MM.1S (cell line): ENCODE measurements around the gene RB1.

ENCODE experiments used
- EZH2 ChIP-seq: fragments of 300-600 bp; sonication (generic); optimal IDR thresholded peaks from 2 replicates; pipeline ENCODE3; 2017; ENCODE audit warnings: low read depth, mild to moderate bottlenecking, antibody characterized with exemption, low read length, mixed read lengths
- EZH2phosphoT487 ChIP-seq: fragments of 300-600 bp; sonication (generic); IDR thresholded peaks from 2 replicates; pipeline ENCODE4 v1.6.1; 2018; ENCODE audit warnings: antibody characterized with exemption, low read length
- TF ChIP-seq, protein P1 (sequence below): fragments of 300-600 bp; sonication (generic); IDR thresholded peaks from 2 replicates; pipeline ENCODE4 v1.5.1; 2016; ENCODE audit warnings: antibody characterized with exemption, low read length, mixed read lengths

GRCh38 chr13:48258002-48258401, 45.5 kb upstream of the RB1 start:
- TF ChIP-seq, protein P1, sequence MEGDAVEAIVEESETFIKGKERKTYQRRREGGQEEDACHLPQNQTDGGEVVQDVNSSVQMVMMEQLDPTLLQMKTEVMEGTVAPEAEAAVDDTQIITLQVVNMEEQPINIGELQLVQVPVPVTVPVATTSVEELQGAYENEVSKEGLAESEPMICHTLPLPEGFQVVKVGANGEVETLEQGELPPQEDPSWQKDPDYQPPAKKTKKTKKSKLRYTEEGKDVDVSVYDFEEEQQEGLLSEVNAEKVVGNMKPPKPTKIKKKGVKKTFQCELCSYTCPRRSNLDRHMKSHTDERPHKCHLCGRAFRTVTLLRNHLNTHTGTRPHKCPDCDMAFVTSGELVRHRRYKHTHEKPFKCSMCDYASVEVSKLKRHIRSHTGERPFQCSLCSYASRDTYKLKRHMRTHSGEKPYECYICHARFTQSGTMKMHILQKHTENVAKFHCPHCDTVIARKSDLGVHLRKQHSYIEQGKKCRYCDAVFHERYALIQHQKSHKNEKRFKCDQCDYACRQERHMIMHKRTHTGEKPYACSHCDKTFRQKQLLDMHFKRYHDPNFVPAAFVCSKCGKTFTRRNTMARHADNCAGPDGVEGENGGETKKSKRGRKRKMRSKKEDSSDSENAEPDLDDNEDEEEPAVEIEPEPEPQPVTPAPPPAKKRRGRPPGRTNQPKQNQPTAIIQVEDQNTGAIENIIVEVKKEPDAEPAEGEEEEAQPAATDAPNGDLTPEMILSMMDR = no peak
- TF ChIP-seq EZH2 (no peak), EZH2phosphoT487 (no peak)
